Measurements from ENCODE around the gene LCE1B.

DNA sequence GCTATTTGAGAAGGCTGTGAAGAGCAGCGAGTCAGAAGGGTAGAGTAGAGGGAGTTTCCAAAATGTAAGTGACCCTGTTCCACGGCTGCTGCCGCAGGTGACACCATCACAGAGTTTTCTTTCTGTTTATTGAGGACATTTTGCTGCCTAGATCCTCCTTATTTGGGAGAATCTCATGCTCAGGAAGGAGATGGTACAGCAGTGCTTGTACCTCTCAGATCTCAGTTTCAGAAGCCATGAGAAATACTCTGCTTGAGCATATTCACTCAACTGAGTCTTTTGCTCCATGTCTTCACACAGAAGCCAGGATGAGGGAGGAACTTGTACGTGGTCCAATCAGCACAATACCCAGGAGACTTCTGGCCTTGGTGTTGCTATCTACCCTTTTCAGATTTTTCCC is 49.6 kb downstream of the LCE1B start:
- TF ChIP-seq, protein P1, sequence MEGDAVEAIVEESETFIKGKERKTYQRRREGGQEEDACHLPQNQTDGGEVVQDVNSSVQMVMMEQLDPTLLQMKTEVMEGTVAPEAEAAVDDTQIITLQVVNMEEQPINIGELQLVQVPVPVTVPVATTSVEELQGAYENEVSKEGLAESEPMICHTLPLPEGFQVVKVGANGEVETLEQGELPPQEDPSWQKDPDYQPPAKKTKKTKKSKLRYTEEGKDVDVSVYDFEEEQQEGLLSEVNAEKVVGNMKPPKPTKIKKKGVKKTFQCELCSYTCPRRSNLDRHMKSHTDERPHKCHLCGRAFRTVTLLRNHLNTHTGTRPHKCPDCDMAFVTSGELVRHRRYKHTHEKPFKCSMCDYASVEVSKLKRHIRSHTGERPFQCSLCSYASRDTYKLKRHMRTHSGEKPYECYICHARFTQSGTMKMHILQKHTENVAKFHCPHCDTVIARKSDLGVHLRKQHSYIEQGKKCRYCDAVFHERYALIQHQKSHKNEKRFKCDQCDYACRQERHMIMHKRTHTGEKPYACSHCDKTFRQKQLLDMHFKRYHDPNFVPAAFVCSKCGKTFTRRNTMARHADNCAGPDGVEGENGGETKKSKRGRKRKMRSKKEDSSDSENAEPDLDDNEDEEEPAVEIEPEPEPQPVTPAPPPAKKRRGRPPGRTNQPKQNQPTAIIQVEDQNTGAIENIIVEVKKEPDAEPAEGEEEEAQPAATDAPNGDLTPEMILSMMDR (IDR thresholded peaks at IDR 0.05; ENCODE audit: insufficient read depth, low read length, poor library complexity, severe bottlenecking), result no peak
- no peak for TF ChIP-seq EZH2phosphoT487 (conservative IDR thresholded peaks at IDR 0.05; ENCODE audit: low read length)

All from SU-DHL-6 (cell line).